HG02571 (cell line): Measurements from ENCODE around the gene DHX30.
"Not testable (repeated sequence)": the region's sequence is repeated elsewhere in the genome, so short reads cannot be mapped to it uniquely, and the experiment has no call there.

ENCODE experiments used
- ATAC-seq: cut with Tn5 transposase; IDR thresholded peaks from one replicate; pipeline ENCODE4 v1.9.1; 2021; ENCODE audit warnings: mild to moderate bottlenecking, moderate library complexity; ENCODE audit not compliant: unreplicated experiment

The DHX30 gene

DNA sequence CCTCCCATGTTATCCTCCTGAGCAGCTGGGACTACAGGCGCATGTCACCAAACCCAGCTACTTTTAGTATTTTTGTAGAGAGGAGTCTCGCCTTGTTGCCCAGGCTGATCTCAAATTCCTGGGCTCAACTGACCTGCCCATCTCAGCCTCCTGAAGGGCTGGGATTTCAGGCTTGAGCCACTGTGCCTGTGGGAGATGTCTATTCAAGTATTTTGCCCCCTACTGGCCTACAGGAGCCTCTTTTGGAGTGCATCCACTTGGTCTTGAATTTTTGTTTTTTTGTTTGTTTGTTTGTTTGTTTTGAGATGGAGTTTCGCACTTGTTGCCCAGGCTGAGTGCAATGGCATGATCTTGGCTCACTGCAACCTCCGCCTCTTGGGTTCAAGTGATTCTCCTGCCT, 3.2 kb upstream of the DHX30 start:
- ATAC-seq, result no peak

- ATAC-seq, result peak; percentile 2
Measured at GRCh38 chr3:47803480-47804025, 615 bp downstream of the DHX30 start.

DNA sequence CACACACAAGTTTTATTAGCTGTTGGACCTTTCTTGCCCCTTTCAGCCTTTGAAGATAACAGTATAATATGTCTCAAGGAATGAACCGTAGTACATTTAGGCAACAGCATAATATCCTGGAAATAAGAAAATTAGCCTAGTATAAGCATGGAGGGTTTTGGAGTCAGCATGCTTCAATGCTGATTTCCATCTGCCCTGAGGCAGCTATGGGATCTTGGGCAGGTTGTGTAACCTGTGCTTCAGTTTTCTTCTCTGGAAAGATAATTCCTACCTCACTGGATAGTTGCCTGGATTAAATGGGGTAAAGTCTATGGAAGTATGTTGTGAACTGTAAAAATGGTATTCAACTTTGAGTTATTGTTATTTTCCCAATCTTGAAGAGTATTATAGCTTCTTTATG, 1.6 kb downstream of the DHX30 start:
- ATAC-seq, result no peak

- ATAC-seq, result no peak
Measured at GRCh38 chr3:47813551-47814177, 10.7 kb downstream of the DHX30 start.

GRCh38 chr3:47817609-47818008, 14.7 kb downstream of the DHX30 start:
- no peak for ATAC-seq

GRCh38 chr3:47824541-47825473, 21.9 kb downstream of the DHX30 start:
- peak; percentile 92 for ATAC-seq

DNA sequence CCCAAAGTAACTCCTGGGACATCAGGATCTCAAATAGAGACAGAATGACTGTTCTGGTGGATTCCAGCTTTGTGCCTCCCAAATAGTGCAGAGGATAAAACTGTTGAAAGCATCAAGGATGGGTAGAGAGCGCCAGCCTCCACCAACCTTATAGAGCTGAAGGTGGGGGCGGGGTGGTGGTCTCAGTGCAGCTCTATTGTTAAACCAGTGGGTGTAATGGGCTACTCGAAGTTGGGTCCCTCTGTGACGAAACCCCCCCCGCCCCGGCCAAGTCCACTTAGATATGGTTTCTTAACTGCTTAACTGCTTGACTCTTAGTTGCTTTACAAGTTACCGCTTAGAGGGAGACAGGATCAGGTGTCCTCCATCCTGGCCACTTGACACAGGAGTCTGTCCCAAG, 22.7 kb downstream of the DHX30 start:
- ATAC-seq, result no peak

GRCh38 chr3:47829482-47829881, 26.5 kb downstream of the DHX30 start:
- ATAC-seq, result not testable (repeated sequence)

DNA sequence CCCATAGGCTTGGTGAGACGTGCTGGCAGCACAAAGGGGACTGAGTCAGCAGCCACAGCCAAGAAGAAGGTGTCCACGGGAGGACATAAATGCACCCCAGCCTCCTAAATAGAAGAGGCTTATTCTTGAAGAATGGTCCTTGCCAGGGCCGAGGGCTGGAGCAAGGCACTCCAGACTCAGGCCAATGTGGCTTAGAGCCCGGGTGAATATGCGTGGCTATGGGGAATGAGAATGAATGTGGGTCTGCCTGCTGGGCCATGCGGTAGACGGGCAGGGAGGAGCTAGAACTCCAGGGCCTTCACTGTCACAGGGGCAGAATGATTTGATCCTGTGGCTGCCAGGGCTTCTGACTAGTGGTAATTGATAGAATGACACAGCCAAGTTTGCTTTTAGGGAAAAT, 34.0 kb downstream of the DHX30 start:
- ATAC-seq, result no peak

DNA sequence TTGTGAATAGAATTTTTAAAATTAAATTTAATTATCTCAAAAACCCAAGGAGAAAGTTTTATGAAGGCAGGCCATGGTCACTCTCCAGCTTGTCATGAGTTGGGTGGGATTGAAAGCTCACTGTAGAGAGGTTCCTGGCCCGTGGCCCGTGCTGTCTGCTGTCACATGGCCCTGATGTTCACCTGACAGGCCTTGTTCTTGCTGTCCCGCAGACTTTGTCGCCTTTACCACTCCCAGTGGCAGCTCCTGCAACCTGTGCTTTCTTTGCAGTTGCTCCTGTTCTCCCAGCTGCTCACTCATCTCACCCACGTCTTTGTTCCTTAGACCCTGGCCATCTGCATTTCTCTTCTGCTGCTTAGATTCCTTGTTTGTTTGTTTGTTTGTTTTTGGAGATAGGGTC, 35.6 kb downstream of the DHX30 start:
- no peak for ATAC-seq

DNA sequence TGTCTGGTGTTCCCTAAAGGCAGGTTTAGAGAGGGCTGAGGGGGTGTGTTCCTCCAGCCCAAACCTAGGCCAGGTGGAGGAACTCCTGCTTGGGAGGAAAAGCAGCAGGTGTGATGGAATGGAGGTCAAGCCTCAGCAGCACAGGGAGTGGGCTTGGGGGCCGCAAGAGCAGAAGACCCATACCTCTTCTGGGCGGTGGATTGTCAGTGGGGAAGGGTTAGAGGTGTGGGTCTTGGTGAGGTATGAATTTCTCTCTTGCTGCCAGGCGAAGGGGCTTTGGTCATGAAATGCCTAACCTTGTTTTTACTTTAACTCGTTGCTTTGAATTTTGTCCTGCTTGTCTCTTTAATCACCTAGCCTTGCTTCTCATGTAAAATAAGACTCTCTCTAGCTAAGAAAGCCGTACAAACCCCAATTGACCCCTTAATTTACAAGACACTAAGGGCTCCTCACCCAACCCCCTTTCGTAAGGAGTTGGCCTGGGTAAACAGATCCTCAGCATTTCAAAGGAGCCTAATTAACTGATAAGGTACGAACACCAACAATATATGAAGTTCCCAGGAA, 38.9 kb downstream of the DHX30 start:
- no peak for ATAC-seq

GRCh38 chr3:47846186-47846879, 43.4 kb downstream of the DHX30 start:
- ATAC-seq, result no peak

DNA sequence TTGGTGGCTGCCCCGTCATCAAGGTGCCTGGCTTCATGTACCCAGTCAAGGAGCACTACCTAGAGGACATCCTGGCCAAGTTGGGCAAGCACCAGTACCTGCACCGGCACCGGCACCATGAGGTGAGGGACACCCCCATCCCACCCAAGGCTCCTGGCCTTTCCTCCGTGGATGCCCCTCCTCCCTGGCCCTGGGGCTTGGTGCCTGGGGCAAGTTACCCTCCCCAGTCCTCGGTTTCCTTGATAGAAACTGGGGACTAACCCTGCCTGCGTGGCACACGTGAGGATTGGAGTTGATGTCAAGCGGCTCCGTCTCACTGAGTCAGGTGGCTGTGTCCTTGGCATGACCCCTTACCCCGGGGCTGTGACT, 43.9 kb downstream of the DHX30 start:
- ATAC-seq, result no peak

GRCh38 chr3:47847260-47847659, 44.3 kb downstream of the DHX30 start:
- no peak for ATAC-seq

DNA sequence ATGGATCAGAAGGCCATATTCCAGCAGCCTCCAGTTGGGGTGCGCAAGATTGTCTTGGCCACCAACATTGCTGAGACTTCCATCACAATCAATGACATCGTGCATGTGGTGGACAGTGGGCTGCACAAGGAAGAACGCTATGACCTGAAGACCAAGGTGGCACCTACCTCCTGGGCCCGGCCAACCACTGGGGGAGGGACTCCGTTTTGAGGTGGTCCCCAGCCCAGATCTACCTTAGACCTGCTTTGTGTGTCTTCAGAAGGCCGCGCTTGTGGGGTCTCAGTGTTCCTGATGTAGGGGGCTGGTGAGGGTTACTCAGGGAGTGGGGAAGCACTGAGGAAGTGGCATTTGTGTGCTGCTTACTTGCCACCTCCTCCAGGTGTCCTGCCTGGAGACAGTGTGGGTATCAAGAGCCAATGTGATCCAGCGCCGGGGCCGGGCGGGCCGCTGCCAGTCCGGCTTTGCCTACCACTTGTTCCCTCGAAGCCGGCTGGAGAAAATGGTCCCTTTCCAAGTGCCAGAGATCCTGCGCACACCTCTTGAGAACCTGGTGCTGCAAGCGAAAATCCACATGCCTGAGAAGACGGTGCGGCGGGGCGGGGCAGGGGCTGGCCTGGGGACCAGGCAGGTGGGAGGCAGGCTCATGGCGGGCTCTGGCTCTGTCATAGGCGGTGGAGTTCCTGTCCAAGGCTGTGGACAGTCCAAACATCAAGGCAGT, 45.0 kb downstream of the DHX30 start:
- ATAC-seq, result no peak

DNA sequence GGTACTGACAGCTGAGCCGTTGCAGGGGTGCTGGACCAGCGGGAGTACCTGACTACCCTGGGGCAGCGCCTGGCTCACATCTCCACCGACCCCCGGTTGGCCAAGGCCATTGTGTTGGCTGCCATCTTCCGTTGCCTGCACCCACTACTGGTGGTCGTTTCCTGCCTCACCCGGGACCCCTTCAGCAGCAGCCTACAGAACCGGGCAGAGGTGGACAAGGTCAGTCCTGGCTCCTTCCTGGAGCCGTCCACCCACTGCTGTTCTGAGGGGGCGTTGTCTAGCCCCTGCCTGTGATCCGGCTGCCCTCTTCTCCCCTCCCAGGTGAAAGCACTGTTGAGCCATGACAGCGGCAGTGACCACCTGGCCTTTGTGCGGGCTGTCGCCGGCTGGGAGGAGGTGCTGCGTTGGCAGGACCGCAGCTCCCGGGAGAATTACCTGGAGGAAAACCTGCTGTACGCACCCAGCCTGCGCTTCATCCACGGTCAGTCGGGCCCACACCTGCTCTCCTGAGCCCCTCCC, 45.7 kb downstream of the DHX30 start:
- ATAC-seq, result no peak

GRCh38 chr3:47849186-47849698, 46.3 kb downstream of the DHX30 start:
- ATAC-seq, result no peak

DNA sequence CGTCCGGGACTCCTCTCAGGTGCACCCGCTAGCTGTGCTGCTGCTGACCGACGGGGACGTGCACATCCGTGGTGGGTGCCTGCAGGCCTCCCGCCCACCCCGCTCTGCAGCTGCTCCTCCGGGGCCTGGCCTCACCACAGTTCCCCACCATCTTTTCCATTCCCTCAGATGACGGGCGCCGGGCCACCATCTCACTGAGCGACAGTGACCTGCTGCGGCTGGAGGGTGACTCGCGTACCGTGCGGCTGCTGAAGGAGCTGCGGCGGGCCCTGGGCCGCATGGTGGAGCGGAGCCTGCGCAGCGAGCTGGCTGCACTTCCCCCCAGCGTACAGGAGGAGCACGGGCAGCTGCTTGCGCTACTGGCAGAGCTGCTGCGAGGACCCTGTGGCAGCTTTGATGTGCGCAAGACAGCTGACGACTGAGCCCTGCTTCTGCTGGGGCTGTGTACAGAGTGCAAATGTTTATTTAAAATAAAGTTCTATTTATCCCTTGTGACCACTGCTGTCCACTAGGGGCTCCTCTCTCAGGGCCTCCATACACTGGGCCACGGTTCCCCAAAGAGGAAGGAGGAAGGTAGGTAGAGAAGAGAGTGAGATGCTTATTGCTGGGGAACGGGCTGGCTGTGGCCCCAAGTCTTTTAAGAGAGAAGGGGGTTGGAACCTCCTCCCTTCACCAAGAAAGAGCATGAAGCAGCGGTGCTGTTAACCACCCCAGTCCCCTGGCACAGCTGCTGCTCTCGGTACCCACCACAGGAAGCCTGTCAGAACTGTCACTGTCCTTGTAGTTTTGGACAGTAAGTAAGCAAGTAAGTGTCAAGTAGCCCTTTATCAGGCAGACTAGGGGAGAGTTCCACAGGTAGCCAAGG, 47.0 kb downstream of the DHX30 start:
- ATAC-seq, result no peak
